HG03064 (cell line): ENCODE results near the gene CNPY4.

ENCODE experiments used
- ATAC-seq: cut with Tn5 transposase; IDR thresholded peaks from one replicate; pipeline ENCODE4 v1.9.1; 2021; ENCODE audit warnings: low read depth; ENCODE audit not compliant: unreplicated experiment

CNPY4 gene

DNA sequence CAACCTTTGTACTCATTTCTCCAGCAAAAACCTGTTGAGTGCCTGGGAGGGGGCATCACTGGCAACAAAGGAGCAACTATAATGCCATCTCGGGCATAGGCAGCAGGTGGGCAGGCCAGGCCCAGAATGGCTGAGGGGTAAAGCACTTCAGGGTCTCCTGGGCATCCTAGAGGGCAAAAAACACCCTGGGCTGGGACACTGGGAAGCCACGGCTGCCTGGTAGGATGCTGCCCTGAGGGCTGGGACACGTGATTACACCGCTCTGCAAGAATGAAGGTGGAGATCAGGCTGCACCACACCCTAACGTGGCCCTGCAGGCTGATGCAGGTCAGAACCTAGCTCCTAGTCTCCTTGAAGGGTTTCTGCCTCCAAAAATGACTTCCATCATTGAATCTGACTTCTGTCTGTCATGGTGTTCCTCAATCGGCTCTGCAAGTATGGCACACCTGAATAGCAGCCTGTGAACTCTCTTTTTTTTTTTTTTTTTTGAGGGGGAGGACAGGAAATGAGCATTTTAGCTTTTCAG lies 43.6 kb downstream of the CNPY4 start:
- ATAC-seq: no peak

- ATAC-seq: no peak
Observed at GRCh38 chr7:100163871-100164270, 44.4 kb downstream of the CNPY4 start.

DNA sequence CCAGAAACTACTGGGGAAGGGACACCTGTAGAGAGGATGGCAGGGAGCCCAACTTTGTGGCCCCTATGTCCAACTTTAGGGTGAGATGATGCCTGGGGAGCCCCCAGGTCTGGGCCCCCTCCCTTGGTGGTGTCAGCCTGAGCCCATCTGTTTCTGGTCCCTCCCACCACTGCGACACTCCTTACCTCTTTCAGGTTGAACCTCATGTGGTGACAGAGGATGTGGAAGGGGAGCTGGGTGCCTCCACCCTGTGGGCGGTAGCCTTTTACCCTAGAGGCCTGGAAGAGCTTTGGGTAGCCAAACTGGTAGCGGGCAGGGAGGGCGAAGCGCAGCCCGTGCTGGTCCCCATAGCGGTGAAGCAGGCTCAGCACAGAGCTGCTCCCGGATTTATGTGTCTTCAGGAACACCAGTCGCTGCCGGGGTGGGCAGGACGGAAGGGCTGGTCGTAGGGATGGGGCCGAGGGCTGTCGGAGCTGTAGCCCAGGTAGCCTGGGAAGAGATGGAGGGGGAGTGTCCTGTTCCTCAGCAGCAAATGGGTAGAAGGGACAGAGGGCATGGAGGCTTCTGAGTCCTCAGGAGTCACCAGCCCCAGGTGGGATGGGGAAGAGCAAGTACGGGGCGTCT lies 47.0 kb downstream of the CNPY4 start:
- ATAC-seq: no peak

- no peak for ATAC-seq
Observed at GRCh38 chr7:100166970-100167911, 47.8 kb downstream of the CNPY4 start.

- no peak for ATAC-seq
Observed at GRCh38 chr7:100167912-100168323, 48.5 kb downstream of the CNPY4 start.

DNA sequence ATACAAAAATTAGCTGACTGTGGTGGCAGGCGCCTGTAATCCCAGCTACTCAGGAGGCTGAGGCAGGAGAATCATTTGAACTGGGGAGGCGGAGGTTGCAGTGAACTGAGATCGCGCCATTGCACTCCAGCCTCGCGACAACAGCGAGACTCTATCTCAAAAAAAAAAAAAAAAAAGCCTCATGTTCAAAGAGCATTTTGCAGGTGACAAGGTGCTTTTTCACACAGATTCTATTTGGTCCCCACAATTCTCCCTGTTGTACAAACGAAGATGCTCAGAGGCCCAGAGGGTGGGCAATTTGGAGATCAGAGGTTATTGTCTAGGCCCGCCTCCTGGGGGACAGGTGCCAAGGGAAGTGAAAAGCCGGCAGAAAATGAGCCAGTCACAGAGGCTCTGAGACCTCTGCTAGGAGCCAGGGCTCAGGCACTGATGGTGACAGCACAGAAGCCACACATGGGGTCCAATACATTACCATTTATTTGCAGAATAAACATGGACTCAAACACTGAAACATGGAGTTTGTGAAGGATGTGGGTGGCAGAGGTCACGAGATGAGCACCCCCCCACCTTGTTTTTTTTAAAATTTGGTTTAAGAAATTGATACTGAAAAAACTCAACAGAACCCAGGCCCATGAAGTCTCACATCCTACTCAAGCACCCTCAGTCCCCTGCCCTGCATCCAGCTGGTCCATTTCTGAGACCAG lies 49.9 kb downstream of the CNPY4 start:
- no peak for ATAC-seq

DNA sequence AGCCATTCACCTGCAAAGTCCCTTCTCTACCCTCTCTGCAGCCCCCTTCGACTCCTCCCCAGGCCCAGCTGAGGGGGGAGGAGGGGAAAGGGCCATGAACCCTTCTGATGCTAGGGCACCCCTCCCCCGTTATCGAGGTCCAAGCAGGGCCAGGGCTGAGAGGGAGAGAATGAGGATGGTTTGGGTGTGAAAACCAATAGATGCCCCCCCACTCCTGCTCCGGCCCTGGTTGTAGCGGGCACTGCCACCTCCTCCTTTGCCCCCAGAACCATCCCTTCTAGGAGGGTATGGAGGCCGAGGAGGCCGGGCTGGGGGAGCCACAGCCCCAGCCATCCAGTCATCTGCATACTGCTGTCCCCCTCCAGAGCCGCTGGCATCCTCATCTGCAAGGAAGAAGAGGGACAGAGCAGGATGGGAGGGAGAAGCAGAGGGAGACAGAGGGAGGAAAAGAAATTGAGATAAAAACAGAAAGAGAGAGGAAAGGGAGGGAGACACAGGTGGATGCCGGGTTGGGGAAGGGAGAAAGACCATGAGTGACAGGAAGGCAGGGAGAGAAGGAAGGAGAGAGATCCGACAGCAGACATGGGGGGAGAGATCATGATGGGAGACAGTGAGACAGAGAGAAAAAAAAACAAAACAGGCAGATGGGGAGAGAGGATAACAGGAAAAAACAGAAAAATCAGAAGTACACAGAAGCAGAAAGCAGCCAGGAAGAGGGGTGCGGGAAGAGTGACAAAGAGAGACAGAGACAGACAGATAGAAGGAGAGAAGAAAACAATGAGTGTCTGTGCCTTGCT lies 50.9 kb downstream of the CNPY4 start:
- ATAC-seq: no peak

- ATAC-seq: no peak
Observed at GRCh38 chr7:100171087-100171681, 51.8 kb downstream of the CNPY4 start.

DNA sequence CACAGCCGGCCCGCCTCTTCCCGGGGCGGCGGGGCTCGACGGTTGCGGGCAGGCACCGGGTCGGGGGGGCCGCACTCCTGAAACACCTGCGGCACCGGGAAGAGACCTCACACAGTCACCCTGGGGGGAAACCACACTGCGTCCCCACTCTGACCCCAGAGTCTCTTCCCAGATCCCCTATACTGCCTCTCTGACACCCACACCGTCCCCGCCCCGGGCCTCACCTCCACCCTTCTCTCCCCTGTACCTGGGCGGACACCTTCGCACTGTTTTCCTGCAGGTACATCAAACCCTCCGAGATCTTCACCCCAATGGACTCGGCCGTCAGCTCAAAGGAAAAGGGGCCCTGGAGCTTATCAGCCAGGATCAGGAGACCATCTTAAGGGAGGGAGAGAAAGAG lies 52.4 kb downstream of the CNPY4 start:
- no peak for ATAC-seq

DNA sequence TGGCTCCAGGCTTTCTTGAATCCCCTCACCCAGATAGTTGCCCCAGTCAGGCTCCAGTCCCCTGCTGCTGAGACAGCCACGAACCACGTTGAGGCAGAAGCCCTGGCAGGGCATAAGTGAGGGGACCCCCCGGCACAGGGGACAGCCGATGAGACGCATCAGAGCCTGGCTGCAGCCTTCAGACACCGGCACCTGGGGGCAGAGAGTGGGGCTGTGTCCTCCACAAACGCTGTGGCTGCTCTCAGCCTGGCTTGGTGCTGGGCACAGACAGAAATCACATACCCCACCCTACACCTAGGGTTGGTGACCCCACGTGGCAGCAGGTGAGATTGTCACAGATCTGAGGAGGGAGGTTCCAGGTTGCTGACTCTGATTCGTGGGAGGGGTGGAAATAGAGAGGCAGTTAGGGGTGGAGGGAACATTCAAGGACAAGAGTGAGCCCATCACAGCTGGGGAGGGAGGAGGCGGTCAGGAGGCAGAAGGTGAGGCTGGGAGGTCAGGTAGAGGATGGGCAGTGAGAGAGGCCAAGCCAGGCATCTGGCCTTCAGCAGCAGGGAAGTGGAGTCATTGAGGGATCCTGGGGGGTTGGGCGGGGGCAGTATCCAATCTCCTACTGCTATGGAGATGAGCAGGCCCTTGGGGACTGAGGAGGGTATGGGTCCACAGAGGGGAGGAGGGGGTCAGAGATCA lies 54.5 kb downstream of the CNPY4 start:
- no peak for ATAC-seq

DNA sequence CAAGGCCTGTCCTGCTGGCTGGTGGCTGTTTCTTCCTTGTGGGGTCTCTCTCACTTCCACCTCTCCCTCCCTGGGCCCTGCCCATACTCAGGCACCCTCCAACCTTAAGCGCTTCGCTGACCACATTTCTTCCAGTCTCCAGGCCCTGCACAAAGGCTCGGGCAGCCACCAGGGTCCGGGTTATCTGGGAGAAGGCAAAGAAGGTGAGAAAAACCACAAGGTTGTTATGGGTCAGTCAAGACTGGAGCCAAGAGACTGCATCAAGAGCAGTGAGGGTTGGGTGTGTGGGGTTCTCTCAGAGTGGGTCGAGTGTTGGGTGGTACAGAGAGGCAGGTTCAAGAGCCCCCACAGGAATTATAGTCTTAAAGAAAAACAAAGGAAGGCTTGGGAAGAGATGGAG lies 55.1 kb downstream of the CNPY4 start:
- ATAC-seq: no peak
